Glomerular endothelial cell (primary cell): Measurements from ENCODE around the gene TMEM134. TPM values are rescaled to one million over a fixed set of nuclear protein-coding genes. Genes with fewer than 3 reads are reported as not detected.
"Not testable (repeated sequence)": the region's sequence is repeated elsewhere in the genome, so short reads cannot be mapped to it uniquely, and the experiment has no call there.

ENCODE experiments used
- DNase-seq: peaks from one replicate; pipeline ENCODE4 v3.0.0-alpha.2; 2011; ENCODE audit warnings: low read depth, low spot score; ENCODE audit errors: extremely low read depth
- total RNA-seq: library from RNA; depleted of rRNA; stranded (reverse); fragments of >200 nt; gene quantifications from 2 replicates; pipeline ENCODE4 v1.2.3, GENCODE V29; 2015

Gene TMEM134, protein sequence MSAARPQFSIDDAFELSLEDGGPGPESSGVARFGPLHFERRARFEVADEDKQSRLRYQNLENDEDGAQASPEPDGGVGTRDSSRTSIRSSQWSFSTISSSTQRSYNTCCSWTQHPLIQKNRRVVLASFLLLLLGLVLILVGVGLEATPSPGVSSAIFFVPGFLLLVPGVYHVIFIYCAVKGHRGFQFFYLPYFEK
- total RNA-seq = 32.9 and 88.6 TPM in 2 replicates

DNA sequence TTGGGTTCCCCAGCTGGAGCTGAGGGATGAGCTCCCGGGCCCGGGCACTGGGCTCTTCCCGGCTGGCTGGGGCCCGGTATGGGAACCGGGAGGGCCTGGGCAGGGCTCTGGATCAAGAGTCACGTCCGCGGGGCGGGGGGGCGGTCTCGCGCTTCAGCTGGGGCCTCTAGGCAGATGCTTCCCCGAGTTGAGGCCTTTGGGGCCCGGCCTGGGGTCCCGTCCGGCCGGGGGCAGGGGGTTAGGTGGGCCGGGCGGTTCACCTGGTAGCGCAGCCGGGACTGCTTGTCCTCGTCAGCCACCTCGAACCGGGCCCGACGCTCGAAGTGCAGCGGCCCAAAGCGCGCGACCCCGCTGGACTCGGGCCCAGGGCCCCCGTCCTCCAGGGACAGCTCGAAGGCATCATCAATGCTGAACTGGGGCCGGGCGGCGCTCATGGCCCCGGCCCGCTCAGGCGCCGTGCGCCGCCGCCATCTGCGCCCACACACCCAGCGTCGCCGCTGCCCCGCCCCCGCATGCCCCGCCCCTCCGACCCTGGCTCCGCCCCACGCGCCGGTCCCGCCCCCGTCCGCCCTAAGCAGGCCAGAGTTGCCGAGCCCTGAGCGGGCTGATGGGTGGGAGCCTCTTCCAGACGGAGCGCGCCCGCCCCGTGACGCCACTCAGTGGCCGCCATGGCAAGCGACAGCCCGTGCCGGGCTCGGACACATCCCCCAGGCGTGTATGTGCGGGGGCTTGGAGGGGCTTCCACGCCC lies at the start of gene TMEM134:
TSS of gene TMEM134 (minus strand) at position 493 of the 749 bp plus-strand sequence. CDS start at position 434, 59 bp downstream.
- DNase-seq = peak; percentile 14

- DNase-seq = no peak
Measured at GRCh38 chr11:67517784-67518552, 48.9 kb upstream of the TMEM134 start.

GRCh38 chr11:67516806-67517205 lies 47.8 kb upstream of the TMEM134 start:
- DNase-seq = no peak

GRCh38 chr11:67514116-67514515 lies 45.1 kb upstream of the TMEM134 start:
- no peak for DNase-seq

DNA sequence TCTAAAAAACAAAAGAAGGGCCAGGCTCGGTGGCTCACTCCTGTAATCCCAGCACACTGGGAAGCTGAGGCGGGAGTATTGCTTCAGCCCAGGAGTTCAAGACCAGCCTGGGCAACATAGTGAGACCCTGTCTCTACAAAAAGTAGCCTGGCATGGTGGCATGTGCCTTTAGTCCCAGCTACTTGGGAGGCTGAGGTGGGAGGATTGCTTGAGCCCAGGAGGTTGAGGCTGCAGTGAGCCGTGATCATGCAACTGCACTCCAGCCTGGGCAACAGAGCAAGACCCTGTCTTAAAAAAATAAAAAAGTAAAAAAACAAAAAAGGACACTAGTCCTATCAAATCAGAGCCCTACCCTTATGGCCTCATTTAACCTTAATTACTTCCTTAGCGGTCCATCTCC lies 42.5 kb upstream of the TMEM134 start:
- not testable (repeated sequence) for DNase-seq

GRCh38 chr11:67510023-67510345 lies 40.9 kb upstream of the TMEM134 start:
- no peak for DNase-seq

DNA sequence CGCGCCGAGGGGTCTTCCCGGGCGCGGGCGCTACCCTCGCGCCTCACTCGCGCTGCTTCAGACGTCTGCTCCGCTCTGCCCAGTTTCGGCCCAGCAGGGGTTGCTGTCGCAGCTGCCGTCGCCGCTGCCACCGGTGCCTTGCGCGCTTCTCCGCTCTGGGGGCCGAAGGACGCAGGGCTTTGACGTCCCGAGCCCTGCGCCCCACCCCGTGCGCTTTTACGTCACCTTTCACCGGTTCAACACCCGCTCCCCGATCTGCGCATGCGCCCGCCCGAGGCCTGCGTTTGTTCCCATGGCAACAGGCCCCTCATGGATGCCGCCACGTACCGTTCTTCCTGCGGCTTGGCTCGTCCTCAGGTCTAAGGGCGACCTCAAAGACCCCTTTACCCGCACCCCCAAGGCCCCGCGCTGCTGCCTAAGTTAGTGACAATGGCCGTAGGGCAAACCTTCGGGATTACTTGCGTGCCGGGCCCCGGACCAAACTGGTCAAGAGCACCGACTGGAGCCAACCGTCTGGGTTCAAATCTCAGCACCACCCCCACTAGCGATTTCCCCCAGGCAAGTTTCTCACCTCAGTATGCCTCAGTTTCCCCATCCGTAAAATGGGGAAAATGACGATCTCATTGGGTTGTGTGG lies 39.6 kb upstream of the TMEM134 start:
- DNase-seq = peak; percentile 65

GRCh38 chr11:67507864-67508485 lies 38.9 kb upstream of the TMEM134 start, which contains the start of gene CDK2AP2:
Gene CDK2AP2 (minus strand): TSS chr11:67508162. CDS start chr11:67508082, 80 bp downstream.
- DNase-seq = peak; percentile 88

DNA sequence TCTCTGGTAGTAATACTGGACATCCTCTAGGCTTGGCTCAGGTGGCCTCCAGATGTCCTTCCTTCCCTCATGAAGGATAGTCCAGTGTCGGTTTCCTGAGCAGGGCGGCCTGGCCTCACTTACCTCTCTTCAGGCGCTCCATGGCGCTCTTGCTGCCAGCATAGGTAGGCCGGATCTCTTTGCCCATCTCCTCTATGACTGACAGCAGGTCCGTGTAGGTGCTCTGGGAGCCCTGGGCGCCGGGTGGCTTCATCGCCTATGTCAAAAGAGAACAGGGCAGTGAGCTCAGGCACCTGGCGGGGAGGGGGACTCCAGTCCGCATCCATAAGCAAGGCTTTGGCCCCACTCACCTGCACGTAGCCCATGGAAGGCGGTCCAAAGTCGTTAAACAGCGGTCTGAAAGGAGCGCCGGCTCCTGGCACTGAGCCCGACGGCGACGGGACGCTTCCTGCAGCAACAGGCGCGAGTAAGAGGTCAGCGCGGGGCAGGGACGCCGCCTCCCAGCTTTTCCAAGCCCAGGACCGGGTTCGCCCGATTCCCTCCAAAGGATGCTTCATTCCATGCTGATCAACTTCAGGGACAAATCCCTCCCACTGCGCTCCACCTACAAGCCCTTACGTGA lies 38.3 kb upstream of the TMEM134 start:
- DNase-seq = no peak

DNA sequence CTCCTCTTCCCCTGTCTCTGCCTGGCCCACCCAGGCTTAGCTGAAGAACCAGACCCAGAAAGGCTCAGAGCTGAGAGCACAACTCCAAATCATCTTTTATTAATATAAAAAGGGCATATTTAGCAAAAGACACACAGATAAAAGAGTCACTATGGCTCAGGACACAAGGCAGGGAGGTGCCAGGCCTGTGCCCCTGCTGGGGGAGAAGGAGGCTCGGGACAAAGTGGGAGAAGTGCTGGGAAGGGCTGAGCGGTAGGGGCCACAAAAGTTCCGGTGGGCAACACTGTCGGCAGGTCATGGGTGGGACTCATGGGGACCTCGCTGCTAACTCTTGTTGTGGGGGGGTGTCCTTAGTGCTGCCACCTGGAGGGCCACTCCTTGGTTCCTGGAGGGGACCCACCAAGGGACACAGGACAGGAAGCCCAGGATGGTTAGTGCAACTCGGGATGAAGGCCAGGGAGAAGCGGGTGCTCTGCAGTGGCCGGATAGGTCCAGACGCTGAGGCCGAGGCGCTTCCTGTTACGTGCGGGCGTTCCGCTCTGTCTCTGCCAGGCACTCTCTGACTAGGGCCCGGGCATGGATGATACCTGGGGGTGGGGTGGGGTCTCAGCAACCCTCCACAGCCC lies 37.5 kb upstream of the TMEM134 start:
- DNase-seq = no peak

- DNase-seq = peak; percentile 44
Measured at GRCh38 chr11:67505605-67506396, 36.8 kb upstream of the TMEM134 start.

- no peak for DNase-seq
Measured at GRCh38 chr11:67504950-67505581, 36.0 kb upstream of the TMEM134 start, which contains the start of gene PITPNM1. Gene PITPNM1 (minus strand): TSS chr11:67505363. CDS start chr11:67504180, 1,183 bp downstream.

GRCh38 chr11:67504005-67504949 lies 35.2 kb upstream of the TMEM134 start:
- no peak for DNase-seq

- DNase-seq = no peak
Measured at GRCh38 chr11:67503119-67504004, 34.3 kb upstream of the TMEM134 start.

- no peak for DNase-seq
Measured at GRCh38 chr11:67502328-67502979, 33.4 kb upstream of the TMEM134 start.

DNA sequence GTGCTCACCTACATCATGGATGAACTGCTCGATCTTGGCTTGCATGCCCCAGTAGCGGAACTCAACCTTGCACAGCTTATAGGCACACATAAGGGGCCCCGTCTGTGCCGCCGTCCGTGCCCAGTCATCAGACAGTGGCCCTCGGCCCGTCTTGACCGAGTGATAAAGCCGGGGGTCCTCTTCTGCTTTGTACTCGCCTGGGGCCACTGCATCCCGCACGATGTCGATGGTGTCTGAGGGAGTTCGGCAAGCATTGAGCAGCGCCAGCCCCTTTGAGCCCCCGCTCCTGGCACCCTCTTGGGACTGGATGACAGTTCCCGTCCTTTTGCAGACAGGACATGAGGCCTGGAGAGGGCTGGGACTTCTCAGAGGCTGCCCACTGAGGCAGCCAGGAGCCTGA lies 32.8 kb upstream of the TMEM134 start:
- no peak for DNase-seq
